Right lobe of liver (tissue), 6 donors: ENCODE data around the gene KRTAP2-4. TPM values are rescaled to one million over a fixed set of nuclear protein-coding genes. Genes with fewer than 3 reads are reported as not detected.
"Not testable (repeated sequence)": the region's sequence is repeated elsewhere in the genome, so short reads cannot be mapped to it uniquely, and the experiment has no call there.

ENCODE experiments used
- ATAC-seq, 4 donors: fragments of 200-7000 bp; cut with Tn5 transposase; one replicate each; pipeline ENCODE4 v1.9.1; 2020; ENCODE audit warnings: mild to moderate bottlenecking in 4 of 4, moderate library complexity in 4 of 4
- DNase-seq, 3 donors: peaks; one replicate each; pipeline ENCODE4 v3.0.0-alpha.2; 2020
- H3K27ac ChIP-seq, 3 donors: fragments of 200-600 bp; one replicate each; pipeline ENCODE4 v1.8.0; 2022
- H3K27me3 ChIP-seq, 2 donors: fragments of 200-600 bp; one replicate each; pipeline ENCODE4 v1.8.0; 2022
- H3K36me3 ChIP-seq, 4 donors: fragments of 200-600 bp; sonication (generic) in 1 of 4; one replicate each; pipeline versions ENCODE4 v1.5.1 to v1.8.0; 2017 to 2022; ENCODE audit warnings: control low read depth in 1 of 4
- H3K4me1 ChIP-seq, 4 donors: fragments of 200-600 bp; sonication (generic) in 1 of 4; one replicate each; pipeline versions ENCODE4 v1.5.1 to v1.8.0; 2017 to 2022; ENCODE audit warnings: control low read depth in 1 of 4
- H3K4me3 ChIP-seq, 3 donors: fragments of 200-600 bp; one replicate each; pipeline ENCODE4 v1.8.0; 2022
- H3K9me3 ChIP-seq, 4 donors: fragments of 200-600 bp; sonication (generic) in 1 of 4; one replicate each; pipeline versions ENCODE4 v1.5.1 to v1.8.0; 2017 to 2022; ENCODE audit warnings: control low read depth in 1 of 4
- POLR2A ChIP-seq: fragments of 450-650 bp; IDR thresholded peaks from one replicate; pipeline ENCODE4 v1.6.1; 2017; ENCODE audit warnings: antibody characterized with exemption, mild to moderate bottlenecking
- WGBS: methylation state at CpG from one replicate; pipeline ENCODE4 v1.1.6; 2018; ENCODE audit warnings: low coverage, low lambda C conversion rate; ENCODE audit not compliant: insufficient coverage; ENCODE audit errors: missing lambda C conversion rate; 5-methylcytosine and 5-hydroxymethylcytosine counted together
- intact Hi-C, 2 donors: fragments of 100-400 bp; cut with DNase I; formaldehyde crosslinking; loops; one replicate each; pipeline versions ENCODE4 v1.11.2 to v1.14.1; 2022
- total RNA-seq, 6 experiments: library from RNA; depleted of rRNA in 2 of 6; stranded (reverse); fragments of >200 nt in 2 of 6; fragmentation: NEBNext Ultra II Directional in 3 of 6; extraction: Animal tissue kit (Norgen Biotek cat#: 25700) in 3 of 6; gene quantifications; one replicate each; pipeline versions ENCODE4 v1.1.0 to v1.2.4, GENCODE V29; 2016 to 2023
- TF ChIP-seq, protein P1 (sequence below), 4 donors: fragments of 200-600 bp in 3 of 4; fragments of 450-650 bp in 1 of 4; IDR thresholded peaks; one replicate each; pipeline versions ENCODE4 v1.5.1 to v1.8.0; 2016 to 2022; ENCODE audit warnings: antibody characterized with exemption in 4 of 4, mild to moderate bottlenecking in 2 of 4
- donor health status: DM: no; HTN: yes; CAD: no.
- donor health status: DM: no; HTN: no; CAD: no.
- donor health status: DM: no; HTN: no; CAD: no.
- donor health status: DM: no; HTN: yes; CAD: no.
- donor health status: DM: no; HTN: yes; CAD: no.

The KRTAP2-4 gene
- total RNA-seq, 6 experiments from 2014 or later: not detected

- TF ChIP-seq, protein P1, sequence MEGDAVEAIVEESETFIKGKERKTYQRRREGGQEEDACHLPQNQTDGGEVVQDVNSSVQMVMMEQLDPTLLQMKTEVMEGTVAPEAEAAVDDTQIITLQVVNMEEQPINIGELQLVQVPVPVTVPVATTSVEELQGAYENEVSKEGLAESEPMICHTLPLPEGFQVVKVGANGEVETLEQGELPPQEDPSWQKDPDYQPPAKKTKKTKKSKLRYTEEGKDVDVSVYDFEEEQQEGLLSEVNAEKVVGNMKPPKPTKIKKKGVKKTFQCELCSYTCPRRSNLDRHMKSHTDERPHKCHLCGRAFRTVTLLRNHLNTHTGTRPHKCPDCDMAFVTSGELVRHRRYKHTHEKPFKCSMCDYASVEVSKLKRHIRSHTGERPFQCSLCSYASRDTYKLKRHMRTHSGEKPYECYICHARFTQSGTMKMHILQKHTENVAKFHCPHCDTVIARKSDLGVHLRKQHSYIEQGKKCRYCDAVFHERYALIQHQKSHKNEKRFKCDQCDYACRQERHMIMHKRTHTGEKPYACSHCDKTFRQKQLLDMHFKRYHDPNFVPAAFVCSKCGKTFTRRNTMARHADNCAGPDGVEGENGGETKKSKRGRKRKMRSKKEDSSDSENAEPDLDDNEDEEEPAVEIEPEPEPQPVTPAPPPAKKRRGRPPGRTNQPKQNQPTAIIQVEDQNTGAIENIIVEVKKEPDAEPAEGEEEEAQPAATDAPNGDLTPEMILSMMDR (IDR thresholded peaks at IDR 0.05): no peak
- TF ChIP-seq POLR2A: no peak
- H3K4me1 ChIP-seq: no peaks in the 10 kb centered on the region
- 80% methylated on average over 4 of the region's 5 CpGs for WGBS
- no peak overlapping the region for H3K4me3 ChIP-seq
- DNase-seq (no peak), ATAC-seq (no peak)
- H3K27me3 ChIP-seq: peaks cover 0 to 5% of the 10 kb centered on the region in 2 donors
- H3K9me3 ChIP-seq: no peaks in the 10 kb centered on the region
- intact Hi-C loops: no loop called here
- H3K27ac ChIP-seq: no peak overlapping the region
- H3K36me3 ChIP-seq: no peaks in the 10 kb centered on the region
Measured at GRCh38 chr17:41058741-41059140, 6.9 kb downstream of the KRTAP2-4 start.

- Histone ChIP-seq H3K27me3 (peaks cover 0 to 5% of the 10 kb centered on the region in 2 donors), H3K36me3 (no peaks in the 10 kb centered on the region), H3K9me3 (no peaks in the 10 kb centered on the region), H3K4me3 (no peak overlapping the region), H3K4me1 (no peaks in the 10 kb centered on the region), H3K27ac (no peak overlapping the region)
- DNase-seq (no peak), ATAC-seq (no peak)
- no peak for TF ChIP-seq POLR2A
- TF ChIP-seq, protein P1 (IDR thresholded peaks at IDR 0.05): no peak
- whole genome bisulfite sequencing: 71% methylated on average over 1 of the region's 1 CpG
- intact Hi-C loops: no loop called here
Measured at GRCh38 chr17:41057547-41057946, 8.1 kb downstream of the KRTAP2-4 start.

- DNase-seq, H3K4me3 ChIP-seq, H3K4me1 ChIP-seq, H3K9me3 ChIP-seq, H3K36me3 ChIP-seq, ATAC-seq, H3K27ac ChIP-seq, intact Hi-C loops, H3K27me3 ChIP-seq: not testable (repeated sequence)
- 20% methylated on average over 1 of the region's 6 CpGs for WGBS
Measured at GRCh38 chr17:41055130-41055529, 10.5 kb downstream of the KRTAP2-4 start, which contains the start of gene KRTAP2-2. TSS of gene KRTAP2-2 (minus strand) at chr17:41055230. CDS start at chr17:41055211, 19 bp downstream.

GRCh38 chr17:41054556-41054955 is 11.1 kb downstream of the KRTAP2-4 start:
- H3K4me1 ChIP-seq, H3K36me3 ChIP-seq, H3K27ac ChIP-seq, H3K27me3 ChIP-seq, H3K9me3 ChIP-seq, ATAC-seq, DNase-seq, H3K4me3 ChIP-seq, intact Hi-C loops: not testable (repeated sequence)
- 60% methylated on average over 3 of the region's 9 CpGs for WGBS

DNA sequence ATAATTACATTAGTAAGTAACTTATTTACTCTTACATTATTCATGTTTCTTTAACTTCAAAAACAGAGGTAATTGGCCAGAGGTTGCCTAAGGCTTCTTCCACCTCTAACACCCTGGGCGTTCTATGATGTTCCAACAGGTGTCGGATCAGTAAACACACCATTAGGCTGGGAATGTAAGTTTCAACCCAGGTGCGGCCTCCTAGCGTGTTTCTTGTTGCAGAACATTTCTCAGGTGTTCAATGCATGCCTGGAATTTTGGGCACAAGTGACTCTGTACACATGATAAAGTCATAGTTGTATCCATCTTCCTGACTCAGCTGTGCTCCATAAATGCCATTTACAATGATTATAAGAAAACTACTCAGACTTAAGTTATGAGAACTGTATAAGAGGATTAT is 11.7 kb downstream of the KRTAP2-4 start:
- no peak overlapping the region for H3K4me3 ChIP-seq
- no peaks in the 10 kb centered on the region for H3K4me1 ChIP-seq
- TF ChIP-seq POLR2A: no peak
- TF ChIP-seq, protein P1 (IDR thresholded peaks at IDR 0.05): no peak
- no peak overlapping the region for H3K27ac ChIP-seq
- intact Hi-C loops: no loop called here
- 87% methylated on average over 4 of the region's 4 CpGs for WGBS
- no peak for ATAC-seq
- no peaks in the 10 kb centered on the region for H3K36me3 ChIP-seq
- no peaks in the 10 kb centered on the region for H3K27me3 ChIP-seq
- H3K9me3 ChIP-seq: no peaks in the 10 kb centered on the region
- DNase-seq: no peak

- TF ChIP-seq POLR2A: no peak
- TF ChIP-seq, protein P1 (IDR thresholded peaks at IDR 0.05): no peak
- H3K4me1 ChIP-seq: no peaks in the 10 kb centered on the region
- no peaks in the 10 kb centered on the region for H3K9me3 ChIP-seq
- no peak overlapping the region for H3K4me3 ChIP-seq
- intact Hi-C loops: no loop called here
- DNase-seq (no peak), ATAC-seq (no peak)
- H3K27ac ChIP-seq: no peak overlapping the region
- H3K27me3 ChIP-seq: no peaks in the 10 kb centered on the region
- no peaks in the 10 kb centered on the region for H3K36me3 ChIP-seq
Measured at GRCh38 chr17:41052566-41052965, 13.1 kb downstream of the KRTAP2-4 start.
